Mammary epithelial cell (primary cell): Measurements from ENCODE around the gene TCF15.

Experiments used
- CTCF ChIP-seq, 2 donors: IDR thresholded peaks in 1 of 2; conservative IDR thresholded peaks in 1 of 2; 2 replicates each; pipeline ENCODE4 v1.5.1; 2011 to 2012; ENCODE audit warnings: inconsistent platforms in 2 of 2, low read length in 2 of 2, mild to moderate bottlenecking in 2 of 2, control low read depth in 1 of 2, low read depth in 1 of 2; ENCODE audit not compliant: insufficient read depth in 1 of 2; ENCODE audit errors: extremely low read depth in 1 of 2
- EZH2 ChIP-seq: IDR thresholded peaks from 2 replicates; pipeline ENCODE4 v1.6.1; 2012; ENCODE audit warnings: low read length, inconsistent platforms, borderline replicate concordance

- no peak for TF ChIP-seq CTCF (conservative IDR thresholded peaks at IDR 0.05 in 1 of 2, IDR thresholded peaks at IDR 0.05 in 1 of 2; ENCODE audit: extremely low read depth in 1 of 2, insufficient read depth in 1 of 2, low read depth in 1 of 2, low read length in 2 of 2)
- no peak for TF ChIP-seq EZH2
These were observed 37.4 kb upstream of the TCF15 start for GRCh38 chr20:647479-648019.
